ENCODE results near the gene SLC19A1.

SLC19A1 gene

DNA sequence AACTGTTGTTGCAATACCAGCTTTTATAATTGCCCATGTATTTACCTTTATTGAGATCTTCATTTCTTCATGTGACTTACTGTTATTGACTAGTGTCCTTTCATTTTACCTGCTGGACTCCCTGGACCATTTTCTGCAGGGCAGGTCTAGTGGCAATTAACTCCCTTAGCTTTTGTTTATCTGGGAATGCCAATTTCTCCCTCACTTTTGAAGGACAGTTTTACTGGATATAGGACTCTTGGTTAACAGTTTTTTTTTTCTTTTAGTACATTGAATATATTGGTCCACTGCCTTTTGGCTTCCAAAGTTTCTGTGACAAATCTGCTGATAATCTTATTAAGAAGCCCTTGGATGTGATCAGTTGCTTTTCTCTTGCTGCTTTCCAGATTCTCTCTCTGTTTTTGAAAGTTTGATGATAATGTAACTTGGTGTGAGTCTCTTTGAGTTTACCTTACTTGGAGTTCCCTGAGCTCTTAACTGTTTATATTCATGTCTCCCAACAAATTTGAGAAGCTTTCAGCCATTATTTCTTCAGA is 80.4 kb downstream of the SLC19A1 start:
- no peak for DNase-seq

DNA sequence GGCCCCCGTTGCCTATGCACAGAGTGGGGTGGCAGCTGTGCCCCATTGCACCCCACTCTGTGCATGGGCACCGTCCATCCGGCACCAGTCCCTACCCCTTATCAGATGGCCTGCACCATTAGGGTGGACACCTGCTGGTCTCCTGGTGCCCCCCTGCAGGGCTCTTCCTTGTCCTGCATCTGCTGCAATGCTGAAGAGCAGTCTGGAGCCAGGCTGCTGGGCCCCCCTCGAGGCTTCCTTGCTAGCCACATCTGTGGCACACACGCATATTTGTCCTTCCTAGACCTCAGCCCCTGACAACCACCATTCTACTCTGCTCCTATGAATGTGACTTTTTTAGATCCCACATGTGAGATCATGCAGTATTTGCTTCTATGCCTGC is 80.9 kb downstream of the SLC19A1 start:
- DNase-seq, result no peak

DNA sequence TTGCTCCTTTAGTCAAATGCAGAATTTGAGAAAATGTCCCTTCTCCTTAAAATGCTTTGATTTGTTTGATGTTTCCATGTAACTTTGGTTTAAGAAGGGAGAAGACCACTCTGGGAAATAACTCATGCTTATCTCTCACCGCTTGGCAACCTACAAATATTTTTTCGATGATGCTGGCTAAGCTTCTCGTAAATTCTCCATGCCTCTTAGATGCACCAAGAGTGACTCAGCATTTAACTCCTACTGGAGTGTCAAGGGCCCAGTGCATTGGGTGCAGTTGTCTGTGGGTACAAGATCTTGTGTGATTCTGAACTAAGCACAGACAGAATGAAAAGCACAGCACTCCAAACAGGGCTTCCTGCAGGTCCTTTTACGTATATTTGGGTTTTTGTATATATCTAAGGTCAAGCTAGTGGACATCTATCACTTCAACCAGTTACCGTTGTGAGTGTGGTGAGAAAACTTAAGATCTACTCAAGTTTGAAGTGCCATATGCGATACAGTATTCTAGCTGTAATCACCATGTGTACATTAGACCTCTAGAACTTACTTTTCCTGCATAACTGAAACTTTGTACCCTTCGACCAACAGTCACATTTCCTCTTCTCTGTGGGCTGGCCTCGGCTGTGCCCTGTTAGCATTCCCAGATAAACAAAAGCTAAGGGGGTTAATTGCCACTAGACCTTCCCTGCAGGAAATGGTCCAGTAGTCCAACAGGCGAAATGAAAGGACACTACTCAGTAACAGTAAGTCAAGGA is 81.5 kb downstream of the SLC19A1 start:
- DNase-seq, result no peak

DNA sequence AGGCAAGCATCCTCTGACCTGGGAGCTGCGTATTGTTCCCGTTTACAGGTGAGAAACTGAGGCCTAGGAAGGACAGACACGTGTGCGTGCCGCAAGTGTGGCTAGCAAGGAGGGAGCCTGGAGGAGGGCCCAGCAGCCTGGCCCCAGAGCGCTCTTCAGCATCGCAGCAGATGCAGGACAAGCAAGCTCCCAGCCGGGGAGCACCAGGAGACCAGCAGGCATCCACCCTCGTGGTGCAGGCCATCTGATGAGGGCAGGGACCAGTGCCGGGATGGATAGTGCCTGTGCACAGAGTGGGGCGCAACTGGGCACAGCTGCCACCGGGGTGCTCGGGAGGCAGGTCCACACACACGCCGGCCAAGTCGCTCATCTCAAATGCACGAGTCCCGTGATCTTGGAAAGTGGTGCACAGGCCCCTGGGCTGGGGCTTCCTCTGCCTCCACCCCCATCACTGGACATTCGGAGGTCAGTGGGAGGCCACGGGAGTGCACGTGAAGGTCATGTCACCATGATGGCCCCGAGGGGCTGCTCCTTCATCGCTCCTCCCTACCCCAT is 82.2 kb downstream of the SLC19A1 start:
- DNase-seq, result no peak

DNA sequence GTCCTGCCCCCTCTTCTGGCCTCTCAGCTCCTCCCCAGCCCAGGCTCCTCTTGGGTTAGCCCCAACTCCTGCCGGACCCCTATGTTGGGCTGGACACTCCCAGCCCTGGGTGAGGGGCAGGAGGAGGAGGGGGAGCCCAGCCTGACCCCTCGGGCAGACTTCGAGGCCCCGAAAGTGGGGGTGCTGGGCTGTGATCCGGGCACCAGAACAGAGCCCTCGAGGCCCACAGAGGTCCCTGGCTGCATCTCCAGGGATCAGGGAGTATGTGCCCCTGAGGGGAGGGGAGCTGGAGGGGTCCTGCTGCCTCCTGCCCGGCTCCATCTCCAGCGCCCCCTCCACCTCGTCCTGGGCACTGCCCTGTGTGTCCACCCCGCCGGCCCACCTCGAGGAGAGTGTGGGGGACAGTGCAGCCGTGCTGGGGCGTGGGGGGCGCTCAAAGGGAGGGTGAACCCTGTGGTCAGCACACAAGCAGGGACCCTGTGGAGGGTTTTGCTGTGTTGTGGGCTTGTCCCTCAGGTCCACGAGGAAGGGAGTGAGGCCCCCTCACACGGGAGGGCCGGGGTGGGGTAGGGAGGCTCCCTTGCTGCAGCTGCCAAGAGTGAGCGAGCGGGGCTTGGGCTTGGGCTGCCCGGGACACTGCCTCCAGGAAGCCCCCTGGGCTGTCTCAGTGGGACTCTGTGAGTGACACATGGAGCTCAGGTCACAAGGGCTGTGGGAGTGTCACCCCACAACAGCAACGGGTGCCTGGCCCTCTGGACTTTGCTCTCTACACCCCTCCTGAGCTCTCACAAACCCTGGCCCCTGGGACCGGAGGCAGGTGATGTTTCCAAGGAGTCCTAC is 82.8 kb downstream of the SLC19A1 start:
- no peak for DNase-seq

DNA sequence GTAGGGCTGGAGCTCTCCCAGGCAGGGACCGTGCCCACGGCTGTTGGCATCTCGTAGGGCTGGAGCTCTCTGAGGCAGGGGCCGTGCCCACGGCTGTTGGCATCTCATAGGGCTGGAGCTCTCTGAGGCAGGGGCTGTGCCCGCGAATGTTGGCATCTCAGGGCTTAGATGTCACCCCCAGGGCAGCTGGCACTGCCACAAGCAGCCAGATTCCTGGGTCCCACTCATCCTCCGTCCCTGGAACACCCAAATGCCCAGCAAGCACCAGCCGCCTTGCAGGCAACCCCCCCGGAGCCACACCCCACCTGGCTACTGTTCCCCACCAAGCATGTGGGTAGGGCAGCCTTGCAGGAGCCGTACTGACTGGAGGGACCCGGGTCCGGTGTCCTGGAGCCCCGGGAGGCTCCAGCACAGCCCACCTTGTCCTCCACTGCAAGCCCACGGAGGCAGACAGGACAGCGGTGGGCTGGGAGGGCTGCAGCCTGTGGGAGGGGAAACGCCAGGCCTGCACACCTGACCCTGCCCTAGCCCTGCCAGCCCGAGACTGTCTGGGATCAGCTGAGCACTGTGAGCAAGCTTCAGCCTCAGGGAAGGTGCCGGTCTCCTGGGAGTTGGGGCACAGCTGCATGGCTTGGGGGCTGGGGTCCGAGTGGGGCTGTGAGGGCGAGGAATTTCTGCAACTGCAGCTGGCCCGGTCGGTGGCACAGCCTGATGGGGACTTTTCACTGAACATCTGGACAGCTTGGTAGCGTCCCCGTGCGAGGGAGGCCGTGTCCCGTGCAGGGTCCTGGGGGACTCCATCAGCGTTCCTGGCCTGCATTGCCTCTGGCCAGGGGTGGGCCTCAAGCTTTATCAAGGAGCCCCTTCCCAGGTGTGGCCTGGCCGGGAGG is 83.7 kb downstream of the SLC19A1 start:
- DNase-seq, result no peak

DNA sequence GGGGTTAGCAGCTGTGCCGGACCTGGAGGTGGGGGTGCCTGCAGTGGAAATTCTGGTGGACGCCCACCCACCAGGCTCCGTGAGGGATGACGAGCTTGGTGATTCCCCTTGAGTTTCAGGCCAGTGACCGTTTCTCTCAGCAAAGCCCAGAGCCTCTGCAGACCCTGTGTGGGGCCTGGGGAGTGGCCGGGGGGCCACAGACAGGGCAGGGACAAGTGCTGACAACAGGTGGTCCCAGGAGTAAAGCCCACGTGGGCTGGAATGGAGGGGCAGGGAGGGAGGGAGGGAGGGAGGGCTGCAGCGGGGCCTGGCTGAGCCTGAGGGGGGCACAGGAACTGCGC is 84.4 kb downstream of the SLC19A1 start:
- DNase-seq, result no peak

DNA sequence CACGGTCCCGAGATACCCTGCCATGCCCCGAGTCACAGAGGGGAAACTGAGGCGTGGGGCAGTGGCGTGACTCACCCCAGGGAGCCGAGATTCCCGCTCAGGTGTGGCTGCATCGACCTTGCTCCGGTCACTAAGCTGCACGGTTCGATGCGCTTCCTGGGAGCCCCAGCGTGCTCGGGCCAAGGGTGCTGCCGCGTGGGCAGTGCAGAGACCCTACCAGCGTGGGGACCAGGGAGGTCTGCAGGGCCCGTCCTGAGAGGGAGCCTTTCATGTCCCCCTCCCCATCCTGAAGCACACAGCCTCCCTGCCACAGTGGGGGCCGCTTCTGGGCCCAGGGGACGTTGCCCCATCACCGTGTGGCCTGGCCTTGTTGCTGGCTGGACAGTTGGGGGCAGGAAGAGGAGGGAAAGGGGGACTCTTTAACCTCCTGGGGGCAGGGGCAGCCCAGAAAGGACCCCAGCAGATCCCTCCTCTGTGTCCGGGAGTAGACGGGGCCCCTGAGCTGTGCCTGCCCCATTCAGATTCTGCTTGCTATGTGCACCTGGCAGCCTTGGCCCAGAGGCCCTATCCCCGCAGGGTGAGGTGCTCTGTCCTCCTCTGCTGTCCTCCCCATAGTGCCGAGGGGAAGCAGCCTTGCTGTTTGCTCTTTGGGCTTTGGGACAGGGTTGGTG is 84.9 kb downstream of the SLC19A1 start:
- DNase-seq, result no peak

DNA sequence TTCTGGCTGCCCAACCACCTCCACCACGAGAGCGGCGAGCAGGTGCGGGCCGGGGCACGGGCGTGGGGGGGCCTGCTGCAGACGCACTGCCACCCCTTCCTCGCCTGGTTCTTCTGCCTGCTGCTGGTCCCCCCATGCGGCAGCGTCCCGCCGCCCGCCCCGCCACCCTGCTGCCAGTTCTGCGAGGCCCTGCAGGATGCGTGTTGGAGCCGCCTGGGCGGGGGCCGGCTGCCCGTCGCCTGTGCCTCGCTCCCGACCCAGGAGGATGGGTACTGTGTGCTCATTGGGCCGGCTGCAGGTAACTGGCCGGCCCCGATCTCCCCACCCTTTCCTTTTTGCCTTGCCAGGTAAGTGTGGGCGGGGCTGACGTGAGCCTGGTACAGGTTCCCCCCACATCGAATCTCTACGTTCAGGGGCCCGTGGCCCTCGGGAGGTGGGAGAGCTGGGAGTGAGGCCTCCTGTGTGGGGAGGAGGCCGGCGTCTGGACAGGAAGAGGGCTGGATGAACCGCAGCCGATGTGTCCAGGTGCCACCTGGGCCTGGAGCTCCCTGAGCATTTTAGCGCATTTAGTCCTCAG is 85.6 kb downstream of the SLC19A1 start:
- DNase-seq, result no peak

DNA sequence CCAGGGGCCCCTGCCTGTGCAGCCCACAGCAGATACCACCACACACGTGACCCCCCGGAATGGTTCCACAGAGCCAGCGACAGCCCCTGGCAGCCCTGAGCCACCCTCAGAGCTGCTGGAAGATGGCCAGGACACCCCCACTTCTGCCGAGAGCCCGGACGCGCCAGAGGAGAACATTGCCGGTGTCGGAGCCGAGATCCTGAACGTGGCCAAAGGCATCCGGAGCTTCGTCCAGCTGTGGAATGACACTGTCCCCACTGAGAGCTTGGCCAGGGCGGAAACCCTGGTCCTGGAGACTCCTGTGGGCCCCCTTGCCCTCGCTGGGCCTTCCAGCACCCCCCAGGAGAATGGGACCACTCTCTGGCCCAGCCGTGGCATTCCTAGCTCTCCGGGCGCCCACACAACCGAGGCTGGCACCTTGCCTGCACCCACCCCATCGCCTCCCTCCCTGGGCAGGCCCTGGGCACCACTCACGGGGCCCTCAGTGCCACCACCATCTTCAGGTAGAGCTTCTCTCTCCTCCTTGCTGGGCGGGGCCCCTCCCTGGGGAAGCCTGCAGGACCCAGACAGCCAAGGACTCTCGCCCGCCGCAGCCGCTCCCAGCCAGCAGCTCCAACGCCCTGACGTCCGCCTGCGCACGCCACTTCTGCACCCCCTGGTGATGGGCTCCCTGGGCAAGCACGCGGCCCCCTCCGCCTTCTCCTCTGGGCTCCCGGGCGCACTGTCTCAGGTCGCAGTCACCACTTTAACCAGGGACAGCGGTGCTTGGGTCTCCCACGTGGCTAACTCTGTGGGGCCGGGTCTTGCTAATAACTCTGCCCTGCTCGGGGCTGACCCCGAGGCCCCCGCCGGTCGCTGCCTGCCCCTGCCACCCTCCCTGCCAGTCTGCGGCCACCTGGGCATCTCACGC is 86.3 kb downstream of the SLC19A1 start:
- no peak for DNase-seq

DNA sequence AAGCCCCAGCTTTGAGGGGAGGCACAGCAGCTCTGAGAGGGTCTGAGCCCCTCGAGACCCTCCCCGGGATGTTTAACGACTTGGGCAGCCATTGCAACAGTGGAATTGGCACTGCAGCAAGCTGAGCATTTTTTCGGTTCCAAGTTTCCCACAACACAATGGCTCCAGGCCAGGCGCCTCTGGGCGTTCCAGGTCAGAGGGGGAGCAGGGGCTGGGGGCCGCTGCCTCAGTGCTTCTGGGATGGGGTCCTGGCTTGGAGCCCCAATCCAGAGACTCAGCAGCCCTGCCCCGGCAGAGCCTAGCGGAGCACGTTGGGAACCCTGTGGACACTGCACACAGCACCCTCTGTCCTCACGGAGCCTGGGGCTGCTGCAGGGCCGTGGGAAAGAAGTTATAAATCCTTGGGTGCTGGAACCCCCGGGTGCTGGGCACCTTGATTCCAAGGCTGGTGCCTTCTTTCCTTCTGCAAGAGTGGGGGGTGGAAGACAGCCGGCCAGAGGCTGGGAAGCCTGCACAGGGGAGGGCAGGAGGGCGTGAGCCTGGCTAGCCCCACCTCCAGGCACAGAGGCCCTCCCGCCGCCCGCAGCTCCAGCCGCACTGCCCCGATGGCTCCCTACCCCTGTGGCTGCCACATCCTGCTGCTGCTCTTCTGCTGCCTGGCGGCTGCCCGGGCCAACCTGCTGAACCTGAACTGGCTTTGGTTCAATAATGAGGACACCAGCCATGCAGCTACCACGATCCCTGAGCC is 87.1 kb downstream of the SLC19A1 start:
- no peak for DNase-seq

DNA sequence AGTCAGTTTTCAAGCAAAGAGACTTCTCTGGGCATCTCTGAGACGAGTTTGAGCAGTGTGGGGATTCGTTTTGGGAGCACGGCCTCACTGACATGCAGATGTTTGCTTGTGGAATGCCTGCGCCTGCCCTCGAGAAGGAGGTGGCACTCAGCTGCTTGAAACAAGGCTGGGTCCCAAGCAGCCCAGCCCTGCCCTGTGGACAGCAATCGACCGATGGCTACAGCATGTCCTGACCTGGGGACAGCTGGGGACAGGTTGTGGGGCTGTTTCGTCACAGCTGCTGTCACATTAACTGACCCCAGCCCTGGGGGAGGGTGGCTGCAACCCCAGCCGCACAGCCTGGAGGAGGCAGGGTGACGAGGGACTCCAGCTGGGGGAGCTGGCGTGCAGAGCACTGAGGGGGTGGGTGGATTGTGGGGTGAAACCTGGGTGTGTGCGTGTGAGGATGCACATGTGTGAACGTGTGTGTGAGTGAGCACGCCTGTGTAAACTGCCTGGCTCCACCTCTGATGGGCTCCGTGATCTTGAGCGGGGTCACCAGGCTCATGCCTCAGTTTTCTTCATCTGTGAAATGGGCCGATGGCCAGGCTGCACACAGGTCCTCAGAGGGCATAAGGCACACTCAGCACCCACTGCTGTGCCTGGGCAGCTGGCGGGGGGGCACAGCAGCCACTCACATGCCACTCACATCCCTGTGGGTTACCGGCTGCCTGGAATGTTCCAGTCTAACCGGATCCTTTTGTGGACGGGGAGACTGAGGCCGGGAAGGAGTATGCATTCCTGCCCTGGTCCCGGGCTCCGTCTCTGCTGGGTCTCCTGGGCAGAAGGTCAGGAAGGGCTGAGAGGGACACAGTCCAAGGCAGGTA is 87.9 kb downstream of the SLC19A1 start:
- no peak for DNase-seq

DNA sequence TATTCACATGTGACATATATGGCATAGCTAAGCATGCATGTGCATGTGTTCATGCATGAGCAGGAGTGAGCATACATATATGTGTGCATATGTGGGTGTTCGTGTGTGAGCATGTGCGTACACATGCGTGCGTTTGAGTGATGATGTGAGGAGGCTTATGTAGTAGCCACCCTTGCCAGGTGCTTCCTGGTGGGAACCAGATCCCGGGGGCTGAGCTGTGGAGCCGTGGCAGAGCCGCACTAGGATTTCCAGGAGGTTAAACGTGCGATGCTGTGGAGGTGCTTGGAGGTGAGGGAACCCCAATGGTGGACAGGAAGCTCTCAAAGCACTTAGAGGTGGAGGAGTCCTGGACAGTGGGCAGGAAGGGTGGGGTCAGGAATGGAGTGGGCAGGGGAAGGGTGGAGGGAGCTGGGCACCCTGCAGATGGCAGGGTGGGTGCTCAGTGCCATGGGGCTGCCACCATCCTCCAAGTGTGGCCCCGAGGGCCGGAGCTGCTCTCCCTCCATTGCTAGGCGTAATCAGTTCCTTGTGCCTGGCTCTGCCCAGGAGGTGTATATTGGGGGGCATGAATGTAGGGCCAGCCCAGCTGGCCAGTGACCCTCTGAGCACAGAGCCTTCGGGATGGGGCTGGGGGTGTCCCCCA is 88.8 kb downstream of the SLC19A1 start:
- no peak for DNase-seq

DNA sequence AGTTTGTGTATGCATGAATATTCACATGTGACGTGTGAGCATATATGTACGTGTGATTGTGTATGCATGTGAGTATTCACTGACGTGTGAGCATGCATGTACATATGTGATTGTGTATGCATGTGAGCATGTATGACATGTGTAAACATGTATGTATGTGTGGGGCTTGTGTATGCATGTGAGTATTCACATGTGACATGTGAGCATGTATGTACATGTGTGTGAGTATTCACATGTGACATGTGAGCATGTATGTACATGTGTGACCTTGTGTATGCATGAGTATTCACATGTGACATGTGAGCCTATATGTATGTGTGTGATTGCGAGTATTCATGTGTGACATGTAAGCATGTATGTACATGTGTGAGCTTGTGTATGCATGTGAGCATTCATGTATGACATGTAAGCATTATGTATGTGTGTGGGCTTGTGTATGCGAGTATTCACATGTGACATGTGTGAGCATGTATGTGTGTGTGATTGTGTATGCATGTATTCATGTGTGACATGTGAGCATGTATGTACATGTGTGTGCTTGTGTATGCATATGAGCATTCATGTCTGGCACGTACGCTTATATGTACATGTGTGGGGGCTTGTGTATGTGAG is 89.4 kb downstream of the SLC19A1 start:
- DNase-seq, result no peak

DNA sequence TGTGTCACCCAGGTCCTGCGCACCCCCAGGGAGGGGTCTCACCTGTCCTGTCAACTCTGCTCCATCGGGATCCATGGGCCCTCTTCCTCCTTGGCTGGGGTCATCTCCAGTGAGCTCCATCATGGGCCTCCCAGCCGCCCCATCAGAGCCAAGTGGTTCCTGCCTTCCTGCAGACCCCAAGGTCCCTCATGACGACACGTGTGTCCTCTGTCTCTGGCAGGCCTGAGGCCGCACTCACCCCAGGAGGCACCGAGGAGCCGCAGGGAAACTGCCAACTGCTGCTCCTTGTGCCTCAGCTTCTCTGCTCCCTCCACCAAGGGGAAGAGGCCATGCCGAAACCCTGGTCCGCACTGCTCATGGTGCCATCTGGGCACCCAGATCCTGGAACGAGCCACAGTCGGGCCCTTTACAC is 90.5 kb downstream of the SLC19A1 start:
- DNase-seq, result no peak

DNA sequence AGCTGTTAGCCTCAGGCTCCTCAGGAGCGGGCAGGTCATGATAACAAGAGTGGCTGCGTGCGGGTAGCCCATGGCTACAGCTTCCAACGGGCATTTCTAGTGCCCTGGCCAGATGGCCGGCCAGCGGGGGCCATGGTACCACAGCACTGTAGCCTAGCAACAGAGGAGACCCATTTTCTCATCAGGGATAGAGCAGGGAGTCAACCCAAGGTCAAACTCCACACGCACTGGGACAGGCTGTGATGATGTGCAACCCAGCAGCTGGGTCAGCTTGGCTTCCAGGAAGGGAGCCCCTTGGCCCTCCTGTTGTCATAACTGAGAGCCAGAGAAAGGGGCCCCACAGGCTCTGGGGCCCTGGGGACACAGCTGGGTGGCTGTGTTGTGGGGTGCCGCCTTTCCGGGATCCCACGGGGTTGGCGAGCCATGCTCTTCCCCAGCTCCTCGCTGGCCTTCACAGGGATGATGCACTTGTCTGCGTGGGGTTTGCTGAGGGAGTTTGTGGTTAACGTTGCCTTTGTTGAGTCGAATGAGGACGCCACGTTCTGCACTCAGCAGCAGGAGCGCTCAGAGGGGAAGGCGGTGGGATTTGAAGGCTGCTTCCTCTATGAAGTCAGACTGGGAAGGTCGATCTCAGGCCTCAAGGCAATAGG is 91.0 kb downstream of the SLC19A1 start:
- DNase-seq, result no peak

DNA sequence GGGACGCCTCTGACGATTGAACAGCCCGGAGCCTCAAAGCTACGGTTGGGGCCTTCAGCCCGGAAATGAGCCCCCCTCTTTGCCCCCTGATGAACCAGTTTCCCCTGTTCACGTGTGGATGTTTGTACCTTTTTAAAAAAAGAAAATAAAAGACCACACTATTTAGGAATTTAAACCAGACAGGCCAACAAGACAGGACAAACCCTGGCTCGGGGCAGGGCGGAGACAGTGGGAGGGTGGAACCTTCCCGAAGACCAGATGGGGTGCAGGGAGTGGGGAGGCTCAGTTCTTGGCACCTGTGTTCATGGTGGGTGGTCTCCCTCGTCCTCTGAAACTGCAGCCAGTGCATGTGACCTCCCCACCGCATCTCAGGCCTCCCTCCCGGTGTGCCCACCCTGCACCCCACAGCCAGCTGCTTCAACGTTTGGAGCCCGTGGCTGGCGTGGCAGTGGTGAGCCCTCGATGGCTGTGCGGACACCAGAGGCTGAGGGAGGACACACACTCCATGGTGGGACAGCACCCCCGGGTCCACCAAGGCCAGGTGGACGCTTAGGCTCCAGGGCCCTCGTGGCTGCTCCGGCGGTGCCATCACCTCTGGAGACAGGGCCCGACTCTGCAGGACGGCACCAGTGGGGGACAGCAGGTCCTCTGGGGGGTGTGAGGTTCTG is 91.7 kb downstream of the SLC19A1 start:
- DNase-seq, result no peak

Measured in NCI-H2227 treated with DMSO at 0.1 percent for 48 hours (cell line).